BJ (cell line): ENCODE measurements around the gene CIZ1. TPM values are rescaled to one million over a fixed set of nuclear protein-coding genes. Genes with fewer than 3 reads are reported as not detected.
"Not testable (repeated sequence)": the region's sequence is repeated elsewhere in the genome, so short reads cannot be mapped to it uniquely, and the experiment has no call there.

Experiments
- CTCF ChIA-PET: fragments of 350-600 bp; formaldehyde crosslinking; extraction: SDS; loops from one replicate; lab custom pipeline; 2021; ENCODE audit warnings: antibody characterized with exemption, inconsistent platforms; lab: Yijun Ruan, JAX
- POLR2A ChIA-PET: fragments of 300-600 bp; sonication (Branson Sonifier 250); formaldehyde crosslinking; extraction: SDS; loops from one replicate; lab custom pipeline; 2021; ENCODE audit warnings: antibody characterized with exemption; lab: Charles Lee
- DNase-seq: peaks from one replicate; pipeline ENCODE4 v3.0.0-alpha.2; 2011; ENCODE audit warnings: low read depth
- H3K27me3 ChIP-seq: 2 replicates; pipeline ENCODE4 v1.6.0; 2011; ENCODE audit warnings: low read length; ENCODE audit not compliant: control insufficient read depth, insufficient read depth
- H3K36me3 ChIP-seq: 2 replicates; pipeline ENCODE4 v1.5.1; 2011; ENCODE audit warnings: low read length; ENCODE audit not compliant: control insufficient read depth, insufficient read depth
- H3K4me3 ChIP-seq: 2 replicates; pipeline ENCODE4 v1.5.1; 2011; ENCODE audit warnings: low read depth, mild to moderate bottlenecking, control low read depth, low read length
- polyA plus RNA-seq: library from polyadenylated mRNA; depleted of rRNA; stranded (reverse); fragments of >200 nt; gene quantifications from 2 replicates; pipeline ENCODE4 v1.2.3, GENCODE V29; 2011
- TF ChIP-seq, protein P1 (sequence below): IDR thresholded peaks from 2 replicates; pipeline ENCODE4 v1.5.1; 2011; ENCODE audit warnings: low read depth, mild to moderate bottlenecking, control low read depth, inconsistent platforms, low read length, moderate library complexity; ENCODE audit not compliant: insufficient read depth

Gene CIZ1
- polyA plus RNA-seq, 1 experiment, result 36.0 TPM

DNA sequence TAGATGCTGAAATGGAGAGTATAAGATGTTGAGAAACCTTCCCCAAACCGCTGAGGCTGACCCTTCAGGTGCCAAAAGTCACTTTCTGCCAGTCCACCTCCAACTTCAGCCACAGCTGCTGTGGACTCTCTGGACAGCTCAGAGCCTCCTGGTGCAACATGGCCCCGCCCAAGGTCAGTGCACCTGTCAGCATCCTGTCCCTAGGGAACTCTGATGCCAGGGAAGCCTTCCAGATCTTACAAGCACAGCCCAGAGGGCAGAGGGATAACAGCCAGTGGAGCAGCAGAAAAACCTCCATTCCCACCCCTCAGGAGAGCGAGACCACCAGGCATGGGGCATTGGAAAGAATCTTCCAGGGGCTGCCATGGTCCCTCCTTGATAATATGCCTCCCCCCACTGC lies 53.4 kb downstream of the CIZ1 start:
- TF ChIP-seq, protein P1, sequence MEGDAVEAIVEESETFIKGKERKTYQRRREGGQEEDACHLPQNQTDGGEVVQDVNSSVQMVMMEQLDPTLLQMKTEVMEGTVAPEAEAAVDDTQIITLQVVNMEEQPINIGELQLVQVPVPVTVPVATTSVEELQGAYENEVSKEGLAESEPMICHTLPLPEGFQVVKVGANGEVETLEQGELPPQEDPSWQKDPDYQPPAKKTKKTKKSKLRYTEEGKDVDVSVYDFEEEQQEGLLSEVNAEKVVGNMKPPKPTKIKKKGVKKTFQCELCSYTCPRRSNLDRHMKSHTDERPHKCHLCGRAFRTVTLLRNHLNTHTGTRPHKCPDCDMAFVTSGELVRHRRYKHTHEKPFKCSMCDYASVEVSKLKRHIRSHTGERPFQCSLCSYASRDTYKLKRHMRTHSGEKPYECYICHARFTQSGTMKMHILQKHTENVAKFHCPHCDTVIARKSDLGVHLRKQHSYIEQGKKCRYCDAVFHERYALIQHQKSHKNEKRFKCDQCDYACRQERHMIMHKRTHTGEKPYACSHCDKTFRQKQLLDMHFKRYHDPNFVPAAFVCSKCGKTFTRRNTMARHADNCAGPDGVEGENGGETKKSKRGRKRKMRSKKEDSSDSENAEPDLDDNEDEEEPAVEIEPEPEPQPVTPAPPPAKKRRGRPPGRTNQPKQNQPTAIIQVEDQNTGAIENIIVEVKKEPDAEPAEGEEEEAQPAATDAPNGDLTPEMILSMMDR, result no peak
- no peak overlapping the region for H3K4me3 ChIP-seq
- DNase-seq, result no peak
- POLR2A ChIA-PET, result no interaction called here
- peaks cover 5% of the 10 kb centered on the region; the same call in 1 of the 2 replicates for H3K27me3 ChIP-seq
- CTCF ChIA-PET, result interaction anchor here (0.6 kb wide), 1 partner anchor 22 kb away, joined by 3 read pairs; the partner anchor contains the start of gene BBLN
- H3K36me3 ChIP-seq, result no peaks in the 10 kb centered on the region

DNA sequence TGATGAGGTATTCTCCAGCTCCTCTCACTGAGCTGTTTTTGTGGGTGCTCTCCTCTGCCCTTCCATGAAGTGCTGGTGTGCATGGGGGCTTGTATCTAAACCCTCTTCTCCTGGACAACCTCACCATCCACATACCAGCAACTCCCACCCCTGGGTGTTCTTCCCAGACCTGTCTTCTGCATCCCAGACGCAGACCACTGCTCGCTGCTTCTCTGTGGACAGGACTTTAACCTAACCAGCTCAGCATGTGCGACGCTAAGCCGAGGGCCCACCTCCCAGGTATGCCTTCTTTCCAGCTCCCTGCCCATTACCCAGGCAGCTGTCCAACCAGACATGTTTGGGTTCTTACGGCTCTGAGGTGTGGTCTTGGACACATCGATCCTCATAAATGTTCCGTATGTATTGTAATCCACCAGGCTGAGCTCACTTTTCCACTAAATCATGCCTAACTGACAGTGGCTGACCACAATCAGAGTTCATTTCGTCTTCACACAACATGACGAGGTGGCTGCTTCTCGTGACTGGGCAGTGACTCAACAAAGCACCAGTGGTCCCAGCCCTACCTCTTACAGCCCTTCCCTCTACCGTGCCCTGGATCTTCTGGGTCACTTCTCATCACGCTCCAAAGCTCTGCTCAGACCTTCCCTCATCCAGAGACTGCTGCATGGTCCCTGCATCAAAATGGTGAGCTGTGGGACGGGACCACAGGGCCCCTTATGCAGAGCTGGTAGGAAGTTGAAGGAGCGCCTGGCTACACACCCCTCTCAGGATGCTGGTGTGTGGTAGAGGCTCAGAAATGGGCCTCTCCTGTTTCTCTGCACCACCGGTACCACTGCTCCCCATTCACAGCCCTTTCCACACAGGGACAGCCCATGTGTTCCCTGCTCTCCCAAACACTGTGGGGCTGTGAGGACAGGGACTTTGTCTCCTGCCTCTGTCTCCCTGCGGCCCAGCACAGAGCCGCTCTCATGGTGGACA lies 54.3 kb downstream of the CIZ1 start:
- peaks cover 7% of the 10 kb centered on the region for H3K27me3 ChIP-seq
- TF ChIP-seq, protein P1, result no peak
- H3K36me3 ChIP-seq, result no peaks in the 10 kb centered on the region
- ChIA-PET CTCF (interaction anchor here (0.5 to 1.3 kb wide), 3 partner anchors 12 to 91 kb away, joined by 3 to 4 read pairs (median 3); no protein-coding TSS in a partner anchor), POLR2A (no interaction called here)
- no peak overlapping the region for H3K4me3 ChIP-seq
- no peak for DNase-seq

DNA sequence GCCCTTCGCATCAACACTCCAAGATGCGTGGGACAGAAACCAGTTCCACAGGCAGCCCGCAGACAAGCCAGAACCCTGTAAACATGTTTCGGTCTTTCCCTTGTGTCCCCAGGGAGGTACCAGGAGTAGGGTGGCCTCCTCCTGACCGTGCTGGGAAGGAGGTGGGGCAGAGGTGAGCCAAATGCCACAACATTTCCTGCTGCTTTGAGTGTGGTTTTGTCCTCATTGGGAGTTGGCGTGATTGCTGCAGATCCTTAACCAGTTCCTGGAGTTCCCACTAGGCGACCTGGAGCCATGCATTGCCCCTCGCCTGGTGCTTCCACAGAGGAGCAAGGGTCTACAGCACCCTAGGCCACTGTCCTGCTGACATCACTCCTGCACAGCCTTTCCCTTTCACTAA lies 55.8 kb downstream of the CIZ1 start:
- H3K4me3 ChIP-seq, DNase-seq, POLR2A ChIA-PET, CTCF ChIA-PET, H3K36me3 ChIP-seq: not testable (repeated sequence)
- H3K27me3 ChIP-seq, result peaks cover 12% of the 10 kb centered on the region

DNA sequence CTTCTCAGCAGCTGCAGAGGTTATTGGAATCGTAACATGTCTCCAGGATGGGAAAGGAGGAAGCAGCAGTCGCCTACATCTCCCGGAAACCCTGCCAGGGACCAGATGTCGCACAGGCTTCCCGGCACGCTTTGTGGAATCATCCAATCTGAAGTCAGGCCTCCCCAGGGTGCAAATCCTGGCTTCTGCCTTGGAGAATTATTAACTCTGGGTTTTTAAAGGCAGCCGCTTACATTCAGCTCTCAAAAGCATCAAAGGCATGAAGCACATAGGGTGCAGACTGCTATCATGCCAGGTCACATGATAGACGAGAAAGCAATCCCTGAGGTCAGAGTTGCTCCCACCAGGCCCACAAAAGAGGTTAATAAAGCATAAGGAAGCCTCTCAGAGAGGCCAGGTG lies 59.2 kb downstream of the CIZ1 start:
- CTCF ChIA-PET, result interaction anchor here (1.0 to 1.1 kb wide), 2 partner anchors 15 to 19 kb away, joined by 3 read pairs; no protein-coding TSS in a partner anchor
- POLR2A ChIA-PET, result not testable (repeated sequence)

DNA sequence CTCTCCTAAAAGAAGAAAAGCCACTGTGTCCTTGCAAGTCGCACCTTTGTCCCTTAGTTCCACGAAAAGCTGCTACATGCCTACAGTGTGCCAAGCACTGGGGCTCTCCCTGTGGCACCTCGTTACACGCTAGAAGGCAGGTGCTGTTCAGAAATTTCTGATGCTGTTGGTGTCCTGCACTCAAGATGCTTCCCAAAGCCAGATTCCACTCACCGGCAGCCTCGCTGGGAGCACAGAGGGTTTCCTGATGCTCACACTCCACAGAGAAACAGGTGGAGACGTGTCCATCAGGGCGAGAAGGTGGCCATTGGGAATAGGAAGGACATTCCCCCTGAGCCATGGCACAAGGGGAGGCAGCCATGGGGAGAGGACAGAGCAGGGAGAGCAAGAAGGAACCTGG lies 60.0 kb downstream of the CIZ1 start:
- H3K36me3 ChIP-seq, H3K4me3 ChIP-seq, DNase-seq, POLR2A ChIA-PET: not testable (repeated sequence)
- H3K27me3 ChIP-seq, result peaks cover 12% of the 10 kb centered on the region
- CTCF ChIA-PET, result interaction anchor here (1.0 to 1.1 kb wide), 2 partner anchors 14 to 18 kb away, joined by 3 read pairs; no protein-coding TSS in a partner anchor

More for the DNA sequence above, 59.2 kb downstream of the CIZ1 start:
- not testable (repeated sequence) for DNase-seq, H3K36me3 ChIP-seq, H3K4me3 ChIP-seq
- H3K27me3 ChIP-seq, result peaks cover 12% of the 10 kb centered on the region

DNA sequence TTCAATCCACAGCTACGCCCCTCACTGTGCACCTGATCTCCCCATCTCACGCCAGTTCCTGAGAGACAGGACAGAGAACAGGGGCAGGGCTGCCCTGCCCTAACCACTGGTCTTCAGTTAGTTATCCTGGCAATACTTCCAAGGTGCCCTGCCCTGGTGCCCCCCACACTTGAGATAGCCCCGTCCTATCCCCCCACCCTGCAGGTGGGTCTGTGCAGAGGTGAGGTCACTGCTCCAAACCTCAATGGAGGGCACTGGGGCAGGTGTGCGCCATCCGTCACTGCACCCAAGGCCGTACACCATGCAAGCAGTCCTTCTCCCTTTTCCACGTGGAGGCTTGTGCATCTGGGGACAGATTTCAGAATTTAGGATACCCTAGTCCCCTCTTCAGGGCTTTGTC lies 60.7 kb downstream of the CIZ1 start:
- CTCF ChIA-PET, result interaction anchor here (0.8 to 1.7 kb wide), 2 partner anchors 11 to 30 kb away, joined by 3 read pairs; no protein-coding TSS in a partner anchor
- POLR2A ChIA-PET, H3K36me3 ChIP-seq, H3K4me3 ChIP-seq, DNase-seq: not testable (repeated sequence)
- H3K27me3 ChIP-seq, result peaks cover 12% of the 10 kb centered on the region

DNA sequence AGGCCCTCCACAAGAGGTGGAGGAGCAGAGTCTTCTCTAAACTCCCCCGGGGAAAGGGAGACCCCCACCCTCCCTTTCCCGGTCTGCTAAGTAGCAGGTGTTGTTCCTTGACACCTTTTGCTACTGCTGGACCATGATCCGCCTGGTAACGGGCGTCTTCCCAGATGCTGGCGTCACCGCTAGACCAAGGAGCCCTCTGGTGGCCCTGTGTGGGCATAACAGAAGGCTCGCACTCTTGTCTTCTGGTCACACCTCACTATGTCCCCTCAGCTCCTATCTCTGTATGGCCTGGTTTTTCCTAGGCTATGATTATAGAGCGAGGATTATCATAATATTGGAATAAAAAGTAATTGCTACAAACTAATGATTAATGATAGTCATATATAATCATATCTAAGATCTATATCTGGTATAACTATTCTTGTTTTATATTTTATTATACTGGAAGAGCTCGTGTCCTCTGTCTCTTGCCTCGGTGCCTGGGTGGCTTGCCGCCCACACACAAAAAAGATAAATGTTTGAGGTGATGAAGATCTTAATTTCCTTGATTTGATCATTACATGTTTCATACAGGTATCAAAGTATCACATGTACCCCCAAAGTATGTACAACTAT lies 61.3 kb downstream of the CIZ1 start:
- H3K27me3 ChIP-seq, DNase-seq, POLR2A ChIA-PET, H3K36me3 ChIP-seq, H3K4me3 ChIP-seq: not testable (repeated sequence)
- TF ChIP-seq, protein P1, result peak; percentile 30
- CTCF ChIA-PET, result interaction anchor here (0.8 to 6.1 kb wide), 5 partner anchors 12 to 57 kb away, joined by 3 to 56 read pairs (median 3); no protein-coding TSS in a partner anchor
